ENCODE measurements around the gene RPL31. TPM values are rescaled to one million over a fixed set of nuclear protein-coding genes. Genes with fewer than 3 reads are reported as not detected.

RPL31 gene
- total and polyA plus RNA-seq, 12 donors: 610 to 4,595 (median 717) TPM

DNA sequence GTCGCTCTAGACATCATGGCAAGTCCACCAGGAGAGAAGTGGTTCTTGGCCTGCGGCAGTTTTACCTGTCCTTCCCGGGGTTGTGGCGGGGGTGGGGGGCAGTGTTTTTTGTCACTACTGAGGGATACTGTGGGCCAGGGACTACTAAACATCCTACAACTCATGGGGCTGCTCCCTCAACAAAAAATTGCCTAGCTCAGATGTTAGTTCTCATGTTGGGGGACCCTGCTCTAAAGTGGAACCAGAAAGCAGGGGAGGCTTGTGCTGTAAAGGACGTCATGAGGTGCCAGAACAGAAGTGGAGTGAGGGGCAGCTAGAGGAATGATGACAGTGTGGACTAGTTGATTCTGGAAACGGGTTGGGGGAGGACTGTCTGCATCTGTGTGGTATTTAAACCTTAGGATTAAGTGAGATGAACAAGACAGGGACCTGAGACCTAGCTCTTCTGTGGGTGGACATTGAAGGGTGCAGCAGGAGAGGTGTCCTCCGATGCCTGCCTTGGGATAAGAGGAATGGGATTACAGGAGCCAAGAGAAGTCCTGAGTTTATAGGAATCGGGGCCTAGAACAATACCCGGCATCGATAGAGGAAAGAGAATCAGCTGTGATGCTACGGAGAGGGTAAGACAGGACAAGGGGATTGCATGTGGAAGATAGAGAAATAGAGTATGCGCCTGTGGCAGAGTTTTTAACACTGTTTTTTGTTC, 2.7 kb downstream of the RPL31 start:
- WGBS, 2 donors: 89 to 94% methylated on average over 12 of the region's 12 CpGs
- no peaks in the 10 kb centered on the region for H3K27me3 ChIP-seq
- peaks cover 0 to 66% (median 57%) of the 10 kb centered on the region in 9 donors for H3K36me3 ChIP-seq
- DNase-seq: no peak
- H3K4me1 ChIP-seq: peaks cover 4 to 41% (median 25%) of the 10 kb centered on the region in 9 donors
- no peak for ATAC-seq
- H3K9me3 ChIP-seq: no peaks in the 10 kb centered on the region
- intact Hi-C loops (cut with DNase I): no loop called here
- H3K4me3 ChIP-seq: no peak overlapping the region
- TF ChIP-seq, protein P1, sequence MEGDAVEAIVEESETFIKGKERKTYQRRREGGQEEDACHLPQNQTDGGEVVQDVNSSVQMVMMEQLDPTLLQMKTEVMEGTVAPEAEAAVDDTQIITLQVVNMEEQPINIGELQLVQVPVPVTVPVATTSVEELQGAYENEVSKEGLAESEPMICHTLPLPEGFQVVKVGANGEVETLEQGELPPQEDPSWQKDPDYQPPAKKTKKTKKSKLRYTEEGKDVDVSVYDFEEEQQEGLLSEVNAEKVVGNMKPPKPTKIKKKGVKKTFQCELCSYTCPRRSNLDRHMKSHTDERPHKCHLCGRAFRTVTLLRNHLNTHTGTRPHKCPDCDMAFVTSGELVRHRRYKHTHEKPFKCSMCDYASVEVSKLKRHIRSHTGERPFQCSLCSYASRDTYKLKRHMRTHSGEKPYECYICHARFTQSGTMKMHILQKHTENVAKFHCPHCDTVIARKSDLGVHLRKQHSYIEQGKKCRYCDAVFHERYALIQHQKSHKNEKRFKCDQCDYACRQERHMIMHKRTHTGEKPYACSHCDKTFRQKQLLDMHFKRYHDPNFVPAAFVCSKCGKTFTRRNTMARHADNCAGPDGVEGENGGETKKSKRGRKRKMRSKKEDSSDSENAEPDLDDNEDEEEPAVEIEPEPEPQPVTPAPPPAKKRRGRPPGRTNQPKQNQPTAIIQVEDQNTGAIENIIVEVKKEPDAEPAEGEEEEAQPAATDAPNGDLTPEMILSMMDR (IDR thresholded peaks at IDR 0.05): no peak
- H3K27ac ChIP-seq: no peak overlapping the region

DNA sequence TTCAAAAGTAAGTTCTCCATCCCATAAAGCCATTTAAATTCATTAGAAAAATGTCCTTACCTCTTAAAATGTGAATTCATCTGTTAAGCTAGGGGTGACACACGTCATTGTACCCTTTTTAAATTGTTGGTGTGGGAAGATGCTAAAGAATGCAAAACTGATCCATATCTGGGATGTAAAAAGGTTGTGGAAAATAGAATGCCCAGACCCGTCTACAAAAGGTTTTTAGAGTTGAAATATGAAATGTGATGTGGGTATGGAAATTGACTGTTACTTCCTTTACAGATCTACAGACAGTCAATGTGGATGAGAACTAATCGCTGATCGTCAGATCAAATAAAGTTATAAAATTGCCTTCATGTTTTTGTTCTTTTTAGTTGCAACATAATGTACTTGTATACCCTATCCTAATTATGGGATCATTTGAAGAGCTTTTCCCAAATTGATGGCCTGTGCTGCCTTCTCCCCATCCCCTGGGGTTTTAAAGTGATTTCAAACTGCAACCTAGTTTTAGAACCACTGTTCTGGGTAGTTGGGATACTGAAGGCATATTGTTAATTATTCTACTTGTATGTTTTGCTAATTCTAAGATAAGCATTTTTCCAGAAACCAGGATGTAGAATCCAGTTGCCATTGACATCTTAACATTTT, 4.1 kb downstream of the RPL31 start:
- Histone ChIP-seq H3K36me3 (peaks cover 0 to 81% (median 66%) of the 10 kb centered on the region in 9 donors), H3K4me1 (peaks cover 4 to 41% (median 25%) of the 10 kb centered on the region in 9 donors), H3K27me3 (no peaks in the 10 kb centered on the region), H3K4me3 (no peak overlapping the region), H3K27ac (no peak overlapping the region), H3K9me3 (no peaks in the 10 kb centered on the region)
- 66 to 79% methylated on average over 4 of the region's 4 CpGs for WGBS, 2 donors
- no peak for DNase-seq
- ATAC-seq: no peak
- intact Hi-C loops (cut with DNase I): no loop called here
- TF ChIP-seq, protein P1 (IDR thresholded peaks at IDR 0.05): no peak

DNA sequence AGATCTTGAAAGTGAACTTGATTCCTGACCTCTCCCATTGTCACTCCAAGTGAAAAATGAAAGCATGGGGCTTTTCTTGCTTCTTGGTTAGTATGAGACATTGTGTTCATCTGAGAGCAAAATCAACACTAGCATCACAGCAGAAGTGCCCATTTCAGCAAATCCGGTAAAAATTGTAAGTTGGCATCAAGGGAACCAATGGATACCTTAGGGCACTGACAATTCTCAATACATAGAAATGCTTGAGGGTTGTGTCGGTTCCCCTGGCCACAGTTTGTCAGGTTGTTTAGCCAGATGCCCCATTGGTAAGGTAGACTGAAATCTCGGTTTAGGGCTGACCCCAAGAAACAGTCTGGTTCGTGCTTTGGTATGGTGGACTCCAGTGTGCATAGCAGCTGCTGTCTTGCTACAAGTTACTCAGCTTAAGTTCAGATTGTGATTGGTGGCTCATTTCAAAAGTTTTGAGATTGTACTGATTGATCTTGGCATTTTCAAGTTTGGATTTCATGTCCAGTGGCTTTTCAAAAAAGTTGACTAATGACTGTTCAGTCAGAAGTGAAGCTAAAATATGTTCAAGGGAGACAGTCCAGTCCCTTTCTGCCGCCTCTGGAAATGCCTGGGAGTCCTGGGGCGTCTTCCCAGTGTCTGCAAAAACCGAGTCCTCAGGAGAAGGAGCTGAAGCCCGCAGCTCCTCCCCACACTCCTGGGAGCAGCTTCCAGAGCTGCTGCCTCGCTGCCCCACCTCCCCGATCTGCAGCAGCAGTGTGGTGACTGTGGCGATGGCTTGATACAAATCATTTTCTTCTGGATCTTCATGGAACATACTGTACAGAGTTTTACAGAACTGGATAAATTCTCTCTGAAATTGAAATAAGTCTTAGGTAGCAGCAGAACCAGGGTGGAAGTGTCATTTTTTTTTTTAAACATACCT, 5.6 kb downstream of the RPL31 start:
- H3K9me3 ChIP-seq: no peaks in the 10 kb centered on the region
- no peak overlapping the region for H3K27ac ChIP-seq
- intact Hi-C loops (cut with DNase I): no loop called here
- H3K4me3 ChIP-seq: no peak overlapping the region
- TF ChIP-seq, protein P1 (IDR thresholded peaks at IDR 0.05): no peak
- DNase-seq (no peak), ATAC-seq (no peak)
- peaks cover 0 to 95% (median 66%) of the 10 kb centered on the region in 9 donors for H3K36me3 ChIP-seq
- 74 to 75% methylated on average over 11 of the region's 11 CpGs for WGBS, 2 donors
- peaks cover 4 to 40% (median 20%) of the 10 kb centered on the region in 9 donors for H3K4me1 ChIP-seq
- H3K27me3 ChIP-seq: no peaks in the 10 kb centered on the region

DNA sequence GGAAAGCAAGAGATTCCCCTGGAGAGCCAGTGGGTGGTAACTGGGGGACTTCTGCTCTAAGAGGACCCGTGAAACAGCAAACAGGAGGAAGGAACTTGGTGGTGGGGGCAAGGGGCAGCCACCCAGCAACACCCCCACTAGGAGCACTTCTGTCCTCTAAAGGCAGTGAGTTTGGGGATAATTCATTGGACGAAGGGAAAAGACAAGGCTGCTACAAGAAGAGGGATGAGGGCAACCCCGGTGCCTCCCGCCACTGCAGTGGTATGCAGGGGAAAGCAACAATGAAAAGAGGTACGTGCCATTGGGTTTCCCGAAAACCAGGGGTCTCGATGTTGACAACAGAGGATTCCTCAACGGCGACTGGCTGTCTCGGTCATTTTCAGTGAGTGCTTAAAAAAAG, 9.1 kb downstream of the RPL31 start:
- Histone ChIP-seq H3K27me3 (no peaks in the 10 kb centered on the region), H3K9me3 (no peaks in the 10 kb centered on the region), H3K36me3 (peaks cover 0 to 91% (median 34%) of the 10 kb centered on the region in 9 donors), H3K4me1 (peaks cover 0 to 8% (median 0%) of the 10 kb centered on the region in 9 donors), H3K4me3 (no peak overlapping the region), H3K27ac (no peak overlapping the region)
- TF ChIP-seq, protein P1 (IDR thresholded peaks at IDR 0.05): no peak
- ATAC-seq (peak in 2 of 8 donors; percentile 10 to 15), DNase-seq (no peak)
- intact Hi-C loops (cut with DNase I): loop anchor here in 6 of 10 donors (5.0 to 10.0 kb wide), 4 partner anchors 141 to 241 kb away; partner anchors contain the start of genes TBC1D8 (in 4 of the 6) and CNOT11 (in 1 of the 6)
- WGBS, 2 donors: 85 to 89% methylated on average over 10 of the region's 10 CpGs
